GM21786 (cell line): ENCODE data around the gene SNED1.

ENCODE experiments used
- ATAC-seq: cut with Tn5 transposase; IDR thresholded peaks from one replicate; pipeline ENCODE4 v1.9.1; 2021; ENCODE audit not compliant: unreplicated experiment

Gene SNED1

GRCh38 chr2:241066171-241066892, 67.9 kb downstream of the SNED1 start:
- ATAC-seq, result no peak

- ATAC-seq, result no peak
Observed at GRCh38 chr2:241066893-241067341, 68.5 kb downstream of the SNED1 start.

GRCh38 chr2:241067501-241068135, 69.2 kb downstream of the SNED1 start:
- ATAC-seq, result no peak

GRCh38 chr2:241068136-241068941, 69.9 kb downstream of the SNED1 start:
- no peak for ATAC-seq

GRCh38 chr2:241068942-241069810, 70.8 kb downstream of the SNED1 start:
- ATAC-seq, result no peak

GRCh38 chr2:241069821-241070281, 71.4 kb downstream of the SNED1 start:
- ATAC-seq, result no peak

GRCh38 chr2:241070361-241070760, 71.9 kb downstream of the SNED1 start:
- ATAC-seq, result no peak

- no peak for ATAC-seq
Observed at GRCh38 chr2:241070811-241071676, 72.6 kb downstream of the SNED1 start.

- ATAC-seq, result no peak
Observed at GRCh38 chr2:241071677-241072111, 73.3 kb downstream of the SNED1 start.

GRCh38 chr2:241072151-241072550, 73.7 kb downstream of the SNED1 start:
- ATAC-seq, result no peak

GRCh38 chr2:241072553-241073165, 74.2 kb downstream of the SNED1 start:
- no peak for ATAC-seq

- ATAC-seq, result no peak
Observed at GRCh38 chr2:241073166-241074064, 75.0 kb downstream of the SNED1 start.

- no peak for ATAC-seq
Observed at GRCh38 chr2:241074065-241074818, 75.8 kb downstream of the SNED1 start.

- no peak for ATAC-seq
Observed at GRCh38 chr2:241074901-241075540, 76.6 kb downstream of the SNED1 start.

GRCh38 chr2:241080405-241081189, 82.2 kb downstream of the SNED1 start:
- no peak for ATAC-seq

- ATAC-seq, result no peak
Observed at GRCh38 chr2:241081190-241081642, 82.8 kb downstream of the SNED1 start.
